ENCODE data around the gene PRKG1.

- TF ChIP-seq, protein P1, sequence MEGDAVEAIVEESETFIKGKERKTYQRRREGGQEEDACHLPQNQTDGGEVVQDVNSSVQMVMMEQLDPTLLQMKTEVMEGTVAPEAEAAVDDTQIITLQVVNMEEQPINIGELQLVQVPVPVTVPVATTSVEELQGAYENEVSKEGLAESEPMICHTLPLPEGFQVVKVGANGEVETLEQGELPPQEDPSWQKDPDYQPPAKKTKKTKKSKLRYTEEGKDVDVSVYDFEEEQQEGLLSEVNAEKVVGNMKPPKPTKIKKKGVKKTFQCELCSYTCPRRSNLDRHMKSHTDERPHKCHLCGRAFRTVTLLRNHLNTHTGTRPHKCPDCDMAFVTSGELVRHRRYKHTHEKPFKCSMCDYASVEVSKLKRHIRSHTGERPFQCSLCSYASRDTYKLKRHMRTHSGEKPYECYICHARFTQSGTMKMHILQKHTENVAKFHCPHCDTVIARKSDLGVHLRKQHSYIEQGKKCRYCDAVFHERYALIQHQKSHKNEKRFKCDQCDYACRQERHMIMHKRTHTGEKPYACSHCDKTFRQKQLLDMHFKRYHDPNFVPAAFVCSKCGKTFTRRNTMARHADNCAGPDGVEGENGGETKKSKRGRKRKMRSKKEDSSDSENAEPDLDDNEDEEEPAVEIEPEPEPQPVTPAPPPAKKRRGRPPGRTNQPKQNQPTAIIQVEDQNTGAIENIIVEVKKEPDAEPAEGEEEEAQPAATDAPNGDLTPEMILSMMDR (IDR thresholded peaks at IDR 0.05): no peak
- TF ChIP-seq EZH2 (IDR thresholded peaks at IDR 0.05): no peak
Measured at GRCh38 chr10:51707821-51708424, 633.6 kb downstream of the PRKG1 start.
